ENCODE data around the gene SH2D4B. TPM values are rescaled to one million over a fixed set of nuclear protein-coding genes. Genes with fewer than 3 reads are reported as not detected.

Gene SH2D4B
- total and polyA plus RNA-seq, 8 donors = 0.03 to 0.18 TPM; not detected in 6

DNA sequence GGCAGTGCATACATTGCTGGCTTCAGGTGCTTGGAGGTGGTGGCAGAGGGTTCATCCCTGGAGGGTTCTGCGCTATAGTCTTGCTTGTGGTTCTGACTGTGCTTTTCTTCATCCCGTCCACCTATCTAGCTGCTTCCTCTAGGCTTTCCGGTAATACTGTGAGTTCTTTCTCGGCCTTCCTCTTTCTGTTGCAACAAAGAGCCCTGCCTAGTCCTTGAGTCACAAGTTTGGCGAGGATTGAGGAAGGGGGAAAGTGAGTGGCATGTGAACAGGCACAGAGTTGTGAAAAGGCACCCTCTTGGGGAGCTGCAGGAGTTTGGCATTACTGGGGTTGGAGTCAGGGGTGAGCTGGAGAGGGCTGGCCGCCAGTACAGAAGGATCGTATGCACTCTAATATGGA is 123.0 kb downstream of the SH2D4B start:
- Histone ChIP-seq H3K4me3 (no peak overlapping the region), H3K27me3 (peaks cover 0 to 4% (median 0%) of the 10 kb centered on the region in 3 donors), H3K36me3 (no peaks in the 10 kb centered on the region), H3K4me1 (peaks cover 4 to 16% (median 10%) of the 10 kb centered on the region in 4 donors), H3K9me3 (peaks cover 0 to 16% (median 9%) of the 10 kb centered on the region in 4 donors), H3K27ac (peak overlapping the region in 2 of 5 donors; percentile 53 to 55)
- intact Hi-C loops (cut with DNase I; ENCODE audit: low total_unique reads) = no loop called here
- DNase-seq = no peak
- WGBS, 5 donors = 48 to 64% (median 62%) methylated on average over 7 of the region's 7 CpGs
- TF ChIP-seq, protein P1, sequence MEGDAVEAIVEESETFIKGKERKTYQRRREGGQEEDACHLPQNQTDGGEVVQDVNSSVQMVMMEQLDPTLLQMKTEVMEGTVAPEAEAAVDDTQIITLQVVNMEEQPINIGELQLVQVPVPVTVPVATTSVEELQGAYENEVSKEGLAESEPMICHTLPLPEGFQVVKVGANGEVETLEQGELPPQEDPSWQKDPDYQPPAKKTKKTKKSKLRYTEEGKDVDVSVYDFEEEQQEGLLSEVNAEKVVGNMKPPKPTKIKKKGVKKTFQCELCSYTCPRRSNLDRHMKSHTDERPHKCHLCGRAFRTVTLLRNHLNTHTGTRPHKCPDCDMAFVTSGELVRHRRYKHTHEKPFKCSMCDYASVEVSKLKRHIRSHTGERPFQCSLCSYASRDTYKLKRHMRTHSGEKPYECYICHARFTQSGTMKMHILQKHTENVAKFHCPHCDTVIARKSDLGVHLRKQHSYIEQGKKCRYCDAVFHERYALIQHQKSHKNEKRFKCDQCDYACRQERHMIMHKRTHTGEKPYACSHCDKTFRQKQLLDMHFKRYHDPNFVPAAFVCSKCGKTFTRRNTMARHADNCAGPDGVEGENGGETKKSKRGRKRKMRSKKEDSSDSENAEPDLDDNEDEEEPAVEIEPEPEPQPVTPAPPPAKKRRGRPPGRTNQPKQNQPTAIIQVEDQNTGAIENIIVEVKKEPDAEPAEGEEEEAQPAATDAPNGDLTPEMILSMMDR (IDR thresholded peaks at IDR 0.05) = no peak
- TF ChIP-seq EP300 (IDR thresholded peaks at IDR 0.05) (no peak), POLR2AphosphoS5 (IDR thresholded peaks at IDR 0.05) (no peak), POLR2A (IDR thresholded peaks at IDR 0.05) (no peak)

DNA sequence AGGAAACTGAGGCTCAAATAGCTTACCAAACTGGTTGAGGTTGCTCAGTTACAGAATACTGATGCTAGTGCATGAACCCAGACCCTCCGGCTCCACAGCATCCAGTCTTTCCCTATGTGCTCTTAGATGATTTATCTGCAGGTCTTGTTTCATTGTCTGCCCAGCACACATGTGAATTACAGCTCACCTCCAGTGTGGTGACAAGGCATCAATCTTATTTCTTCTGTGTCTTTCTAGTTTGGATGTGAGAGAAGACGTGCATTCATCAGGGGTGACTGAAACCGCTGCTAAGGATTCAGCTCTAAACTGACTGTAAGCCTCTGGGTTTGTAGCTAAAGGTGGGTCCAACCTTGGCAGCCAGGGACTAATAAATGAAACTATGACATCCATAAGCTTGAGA is 123.8 kb downstream of the SH2D4B start:
- Histone ChIP-seq H3K27me3 (peaks cover 0 to 4% (median 0%) of the 10 kb centered on the region in 3 donors), H3K36me3 (no peaks in the 10 kb centered on the region), H3K9me3 (peaks cover 0 to 10% (median 5%) of the 10 kb centered on the region in 4 donors), H3K4me3 (no peak overlapping the region), H3K4me1 (peaks cover 4 to 16% (median 10%) of the 10 kb centered on the region in 4 donors), H3K27ac (no peak overlapping the region)
- 85 to 96% (median 93%) methylated on average over 3 of the region's 3 CpGs for WGBS, 5 donors
- TF ChIP-seq EP300 (IDR thresholded peaks at IDR 0.05) (no peak), POLR2AphosphoS5 (IDR thresholded peaks at IDR 0.05) (no peak), POLR2A (IDR thresholded peaks at IDR 0.05) (no peak)
- TF ChIP-seq, protein P1 (IDR thresholded peaks at IDR 0.05) = no peak
- intact Hi-C loops (cut with DNase I; ENCODE audit: low total_unique reads) = no loop called here
- no peak for DNase-seq

DNA sequence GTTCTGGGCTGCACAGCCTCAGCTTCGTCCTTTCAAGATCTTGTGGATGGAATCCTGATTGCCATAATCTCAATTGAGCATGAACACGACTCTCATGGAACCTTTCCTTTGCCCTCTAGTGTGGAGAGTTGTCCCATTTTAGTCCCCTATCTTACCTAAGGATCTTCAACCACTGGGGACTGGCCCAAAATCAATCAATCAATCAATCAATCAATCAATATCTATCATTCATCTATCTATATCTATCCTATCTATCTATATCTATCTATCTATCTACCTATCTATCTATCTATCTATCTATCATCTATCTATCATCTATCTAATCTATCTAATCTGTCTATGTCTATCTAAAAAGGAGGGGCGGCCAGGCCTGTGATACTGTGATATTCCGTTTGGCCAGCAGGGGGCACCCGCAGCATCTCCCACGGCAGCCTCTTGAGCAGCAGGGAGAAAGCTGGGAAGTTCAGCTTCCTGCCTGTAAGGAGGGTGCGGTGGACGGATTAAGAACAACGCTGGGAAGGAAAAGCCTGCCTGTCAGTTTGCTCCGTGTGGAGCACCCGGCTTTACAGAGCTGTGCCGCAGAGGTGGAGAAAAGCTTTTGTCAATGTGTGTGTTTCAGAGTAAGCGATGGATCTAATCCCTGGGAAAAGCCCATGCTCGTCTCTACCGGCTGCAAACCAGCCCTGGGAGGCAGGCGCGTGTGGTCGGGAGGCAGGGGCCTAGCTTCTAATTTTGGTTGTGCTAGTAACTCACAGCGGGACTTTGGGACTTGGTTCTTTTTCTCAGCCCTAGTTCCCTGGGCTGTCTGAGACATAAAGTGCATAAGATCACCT is 124.9 kb downstream of the SH2D4B start:
- Histone ChIP-seq H3K4me1 (peaks cover 4 to 16% (median 10%) of the 10 kb centered on the region in 4 donors), H3K9me3 (no peaks in the 10 kb centered on the region), H3K4me3 (peak overlapping the region; percentile 26 to 40 (median 32)), H3K27me3 (peaks cover 0 to 4% (median 0%) of the 10 kb centered on the region in 3 donors), H3K27ac (peak overlapping the region; percentile 5 to 72 (median 41)), H3K36me3 (no peaks in the 10 kb centered on the region)
- WGBS, 5 donors = 7 to 10% (median 9%) methylated on average over 18 to 19 of the region's 19 CpGs
- intact Hi-C loops (cut with DNase I; ENCODE audit: low total_unique reads) = no loop called here
- DNase-seq = peak; percentile 80 to 94
- TF ChIP-seq, protein P1 (IDR thresholded peaks at IDR 0.05) = peak in 6 of 7 experiments; percentile 57 to 89 (median 80)
- TF ChIP-seq POLR2AphosphoS5 (IDR thresholded peaks at IDR 0.05) (peak in 1 of 3 donors; percentile 54), EP300 (IDR thresholded peaks at IDR 0.05) (no peak)

DNA sequence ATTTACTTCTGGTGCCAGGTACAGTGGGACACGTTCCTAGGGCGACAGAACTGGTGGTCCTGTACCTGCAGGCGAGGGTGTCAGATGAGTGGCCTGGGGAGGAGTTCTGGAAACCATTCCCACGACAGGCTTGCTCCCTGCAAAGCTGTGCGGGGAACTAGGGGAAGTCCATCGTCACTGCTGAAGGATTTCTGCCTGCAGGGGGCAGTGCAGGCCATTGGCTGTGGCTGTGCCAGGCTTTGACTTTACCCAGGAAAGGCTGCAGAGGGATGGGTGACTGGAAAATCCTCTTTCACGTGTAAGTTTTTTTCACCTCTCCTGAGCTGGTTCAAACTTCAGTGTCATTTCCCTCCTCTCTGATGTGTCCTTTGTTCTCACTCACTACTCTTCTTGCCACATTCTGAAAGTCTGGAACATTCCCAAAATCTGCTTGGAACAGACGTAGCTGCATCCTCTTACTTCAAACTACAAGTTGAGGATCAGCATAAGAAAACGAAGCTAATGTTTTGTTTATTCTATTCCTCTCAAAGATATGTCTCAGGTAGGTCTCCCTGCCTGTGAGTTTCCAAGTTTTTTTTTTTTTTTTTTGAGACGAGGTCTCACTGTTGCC is 126.5 kb downstream of the SH2D4B start:
- Histone ChIP-seq H3K27me3 (peaks cover 0 to 4% (median 0%) of the 10 kb centered on the region in 3 donors), H3K4me1 (peaks cover 4 to 16% (median 10%) of the 10 kb centered on the region in 4 donors), H3K4me3 (no peak overlapping the region), H3K9me3 (no peaks in the 10 kb centered on the region), H3K36me3 (no peaks in the 10 kb centered on the region), H3K27ac (no peak overlapping the region)
- no peak for TF ChIP-seq POLR2A (IDR thresholded peaks at IDR 0.05)
- TF ChIP-seq, protein P1 (IDR thresholded peaks at IDR 0.05) = peak in 4 of 7 experiments; percentile 61 to 77 (median 66)
- intact Hi-C loops (cut with DNase I; ENCODE audit: low total_unique reads) = no loop called here
- DNase-seq = peak; percentile 77 to 88
- whole genome bisulfite sequencing, 5 donors = 18 to 27% (median 22%) methylated on average over 10 of the region's 10 CpGs
